Bronchial smooth muscle cell (primary cell): ENCODE measurements around the gene RPL21. TPM values are rescaled to one million over a fixed set of nuclear protein-coding genes. Genes with fewer than 3 reads are reported as not detected.

ENCODE experiments used
- total RNA-seq: library from RNA; depleted of rRNA; stranded (reverse); fragments of >200 nt; gene quantifications from 2 replicates; pipeline ENCODE4 v1.2.1, GENCODE V29; 2014

Gene RPL21
- total RNA-seq = 908 and 989 TPM in 2 replicates

DNA sequence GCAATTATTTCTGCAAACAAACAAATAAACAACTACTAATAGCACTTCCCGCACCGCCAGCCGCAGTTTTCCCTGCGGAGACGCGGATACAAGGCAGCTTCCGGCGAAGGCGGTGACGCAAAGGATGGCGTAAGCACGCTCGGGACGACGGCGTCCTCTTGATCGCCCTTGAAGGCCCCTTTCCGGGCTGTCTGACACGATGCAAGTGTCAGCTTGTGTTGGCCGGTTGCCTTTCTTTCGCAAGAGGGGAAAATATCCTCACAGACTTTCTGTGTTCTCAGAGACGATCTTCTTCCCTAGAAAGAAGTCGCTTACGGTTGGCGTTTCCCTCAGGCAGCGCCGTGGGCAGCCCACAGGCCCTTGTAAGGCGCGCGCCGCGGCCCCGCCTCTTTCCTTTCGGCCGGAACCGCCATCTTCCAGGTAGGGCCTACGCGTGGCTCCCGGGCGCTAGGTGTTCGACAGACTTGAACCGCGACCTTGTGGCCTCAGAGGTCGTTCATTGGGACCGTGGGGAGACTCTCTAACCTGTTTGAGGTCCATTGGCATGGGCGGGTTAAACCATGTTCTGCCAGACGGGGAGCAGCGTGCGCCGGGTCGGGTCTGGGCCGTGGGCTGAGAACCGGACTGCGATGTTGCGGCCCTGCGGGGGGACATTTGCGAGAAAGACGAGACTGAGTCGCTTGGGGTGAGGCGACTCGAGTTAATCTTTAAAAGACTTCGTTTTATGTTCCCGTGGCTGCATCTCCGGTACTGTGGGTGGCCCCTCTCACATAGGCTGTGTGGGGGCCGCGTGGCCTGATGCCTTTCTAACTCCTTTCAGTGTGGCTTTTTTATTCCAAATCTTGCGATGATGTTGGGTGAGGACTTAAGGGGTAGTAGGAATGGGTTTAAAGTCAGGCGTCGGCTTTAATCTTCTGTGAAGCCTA lies at the start of gene RPL21:
Gene RPL21, plus strand, starts transcription at position 393 of the 926 bp plus-strand sequence. CDS start 2,219 bp downstream, outside the sequence.

DNA sequence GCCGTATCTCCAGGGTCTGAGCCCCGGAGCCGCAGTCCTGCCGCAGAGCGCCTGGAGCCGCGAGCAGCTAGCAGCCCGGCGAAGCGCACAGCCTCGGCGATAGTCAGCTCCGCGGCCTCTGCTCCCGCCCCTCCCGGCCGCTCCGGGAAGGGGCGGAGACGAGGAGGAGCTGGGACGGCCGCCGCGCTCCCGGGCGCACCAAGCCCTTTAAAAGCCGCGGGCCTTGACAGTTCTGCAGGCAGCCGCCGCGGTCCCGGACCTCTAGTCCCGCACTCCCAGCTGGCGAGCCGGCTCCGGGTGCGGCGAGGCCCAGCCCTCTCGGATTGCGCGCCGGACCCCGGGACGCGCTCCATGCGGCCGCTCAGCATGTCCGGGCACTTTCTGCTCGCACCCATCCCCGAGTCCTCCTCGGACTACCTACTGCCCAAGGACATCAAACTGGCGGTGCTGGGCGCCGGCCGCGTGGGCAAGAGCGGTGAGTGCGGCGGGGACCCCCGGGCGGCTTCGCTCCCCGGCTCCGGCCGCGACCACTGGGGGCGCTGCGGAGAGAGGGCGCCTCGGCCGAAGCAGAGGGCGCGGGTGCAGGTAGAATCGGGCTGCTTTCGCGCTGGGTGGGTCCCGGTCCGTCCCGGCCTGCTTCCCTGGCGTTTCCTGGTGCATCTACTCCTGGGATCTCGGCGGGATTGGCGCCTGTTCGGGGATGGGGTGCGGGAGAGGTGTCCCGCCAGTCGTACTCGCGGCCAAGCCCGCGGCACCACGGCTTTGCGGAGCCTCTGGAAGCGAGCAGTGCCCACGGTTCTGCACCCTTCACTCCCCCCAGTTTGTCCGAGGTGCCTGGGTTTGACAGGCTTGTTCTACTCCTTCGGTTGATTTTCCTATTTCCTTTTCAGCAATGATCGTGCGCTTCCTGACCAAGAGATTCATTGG lies 19.5 kb downstream of the RPL21 start, which contains the start of gene RASL11A:
Gene RASL11A, plus strand, starts transcription at position 237 of the 927 bp plus-strand sequence. Its CDS starts 115 bp downstream, at position 352.

Other genes starting within 250 kb of the RPL21 start
- gene USP12, start 79.7 kb upstream of the RPL21 start, total RNA-seq = 12.5 and 18.6 TPM in 2 replicates
- 35.0 and 59.2 TPM in 2 replicates for gene RASL11A, start 19.3 kb downstream of the RPL21 start, total RNA-seq
- 44.8 and 67.6 TPM in 2 replicates for gene GTF3A, start 173.1 kb downstream of the RPL21 start, total RNA-seq
- gene MTIF3, start 199.0 kb downstream of the RPL21 start, total RNA-seq = 38.2 and 59.7 TPM in 2 replicates